Heart right ventricle (tissue), 16 donors: ENCODE results near the gene SULF2. TPM values are rescaled to one million over a fixed set of nuclear protein-coding genes. Genes with fewer than 3 reads are reported as not detected.
A peak's percentile ranks its signal among the peaks of the same experiment; 100 is the strongest.

Experiments
- ATAC-seq, 8 donors: fragments of 200-7000 bp; cut with Tn5 transposase; one replicate each; pipeline ENCODE4 v1.9.1; 2020; ENCODE audit warnings: mild to moderate bottlenecking in 8 of 8, moderate library complexity in 8 of 8, moderate number of reproducible peaks in 1 of 8
- DNase-seq, 2 donors: peaks; one replicate each; pipeline ENCODE4 v3.0.0-alpha.2; 2020
- H3K27ac ChIP-seq, 10 donors: fragments of 200-600 bp; sonication (generic) in 2 of 10; one replicate each; pipeline versions ENCODE4 v1.5.0 to v1.8.0; 2020 to 2022; ENCODE audit warnings: mild to moderate bottlenecking in 3 of 10
- H3K27me3 ChIP-seq, 7 donors: fragments of 200-600 bp; one replicate each; pipeline ENCODE4 v1.8.0; 2021 to 2022; ENCODE audit warnings: mild to moderate bottlenecking in 2 of 7
- H3K36me3 ChIP-seq, 9 donors: fragments of 200-600 bp; sonication (generic) in 1 of 9; one replicate each; pipeline versions ENCODE4 v1.5.0 to v1.8.0; 2020 to 2022; ENCODE audit warnings: mild to moderate bottlenecking in 2 of 9
- H3K4me1 ChIP-seq, 9 donors: fragments of 200-600 bp; sonication (generic) in 1 of 9; one replicate each; pipeline versions ENCODE4 v1.5.0 to v1.8.0; 2020 to 2022; ENCODE audit warnings: mild to moderate bottlenecking in 4 of 9
- H3K4me3 ChIP-seq, 10 donors: fragments of 200-600 bp; sonication (generic) in 2 of 10; one replicate each; pipeline versions ENCODE4 v1.5.0 to v1.8.0; 2020 to 2022; ENCODE audit warnings: mild to moderate bottlenecking in 7 of 10, moderate library complexity in 2 of 10
- H3K9me3 ChIP-seq, 11 donors: fragments of 200-600 bp in 10 of 11; sonication (generic) in 2 of 11; one replicate each; pipeline versions ENCODE4 v1.5.0 to v1.8.0; 2013 to 2022; ENCODE audit warnings: mild to moderate bottlenecking in 2 of 11, control low read depth in 1 of 11, moderate library complexity in 1 of 11
- CTCF ChIP-seq, 9 donors: fragments of 200-600 bp; sonication (generic) in 2 of 9; IDR thresholded peaks; one replicate each; pipeline versions ENCODE4 v1.5.0 to v1.8.0; 2021 to 2022; ENCODE audit warnings: antibody characterized with exemption in 9 of 9, mild to moderate bottlenecking in 5 of 9, moderate library complexity in 1 of 9
- WGBS, 2 donors: extraction: QIAGEN DNeasy Blood & Tissue Kit; methylation state at CpG; one replicate each; pipeline ENCODE4 v1.1.7; 2013; ENCODE audit warnings: inconsistent platforms in 1 of 2; 5-methylcytosine and 5-hydroxymethylcytosine counted together
- intact Hi-C, 10 donors: fragments of 100-400 bp; cut with DNase I; formaldehyde crosslinking; loops; one replicate each; pipeline versions ENCODE4 v1.11.1 to v1.14.2; 2022
- polyA plus RNA-seq, 2 donors: library from polyadenylated mRNA; stranded (reverse); fragments of 200-250 nt; gene quantifications; one replicate each; pipeline ENCODE4 v1.2.3, GENCODE V29; 2013
- total RNA-seq, 10 donors: library from RNA; stranded (reverse); fragmentation: NEBNext Ultra II Directional in 3 of 10; extraction: Animal tissue kit (Norgen Biotek cat#: 25700) in 3 of 10; gene quantifications; one replicate each; pipeline versions ENCODE4 v1.2.1 to v1.2.4, GENCODE V29; 2021 to 2023
- donor health status: Arrhythmogenic right ventricular cardiomyopathy.
- donor health status: ischemic (EF 13 %, LVEDD 7.1; RV severe dilation, severe dysfunction).
- donor health status: healthy with polysubstance abuse.
- donor health status: DM: no; HTN: yes; CAD: no.
- donor health status: DM: no; HTN: no; CAD: no.
- donor health status: ischemic (EF 25% LVEDD 6.9; RV normal size, moderate dysfunction).
- donor health status: ischemic (EF 25% LVEDD 5.7; RV mildly dilated, moderate dysfunction).
- donor health status: healthy.
- donor health status: DM: yes; HTN: yes; CAD: no.
- donor health status: Ischemic cardiomyopathy.
- donor health status: ischemic (EF 35%, LVEDD 5.7; RV mildly dilated, moderate dysfunction).
- donor health status: nonischemic (EF 11% LVEDD 7.7; RV severe dilation, severe dysfunction).
- donor health status: DM: yes; HTN: yes; CAD: no.
- donor health status: PGD.
- donor health status: ischemic (EF 29% LVEDD 5.4; RV normal size, mild dysfunction).
- donor health status: nonischemic (EF 23%, LVEDD 6.1; RV moderate dilation, normal function).

SULF2 gene
- total and polyA plus RNA-seq, 12 donors = 16.7 to 40.6 (median 26.4) TPM

DNA sequence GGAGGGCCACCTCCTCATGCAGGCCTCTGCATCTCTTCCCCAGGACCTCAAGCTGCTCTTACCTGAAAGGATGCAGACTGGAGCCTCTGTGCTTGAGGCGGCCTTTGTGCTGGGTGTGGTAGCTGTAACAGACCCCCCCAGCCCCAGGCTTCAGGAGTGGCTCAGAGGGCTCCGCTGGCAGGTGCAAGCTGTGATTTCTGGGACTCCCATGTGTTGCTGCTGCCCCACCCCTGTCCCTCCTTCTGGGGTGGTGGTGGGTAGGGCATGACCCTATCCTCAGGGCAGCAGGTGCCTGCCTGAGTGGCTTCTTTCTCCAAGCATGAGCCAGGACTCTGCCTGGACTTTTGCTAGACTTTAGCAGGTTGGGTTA lies 121.2 kb downstream of the SULF2 start:
- ATAC-seq (peak in 6 of 8 donors; percentile 2 to 14 (median 4)), DNase-seq (no peak)
- H3K27me3 ChIP-seq = no peaks in the 10 kb centered on the region
- TF ChIP-seq CTCF (IDR thresholded peaks at IDR 0.05) = peak in 3 of 9 donors; percentile 9 to 15 (median 14)
- H3K27ac ChIP-seq = no peak overlapping the region
- H3K9me3 ChIP-seq = no peaks in the 10 kb centered on the region
- 95 to 96% methylated on average over 2 of the region's 2 CpGs for WGBS, 2 donors
- no peak overlapping the region for H3K4me3 ChIP-seq
- H3K36me3 ChIP-seq = peaks cover 0 to 73% (median 0%) of the 10 kb centered on the region in 9 donors
- intact Hi-C loops = loop anchor here in 6 of 10 donors (2.0 to 5.0 kb wide), 3 partner anchors 118 to 958 kb away; no protein-coding TSS in a partner anchor
- H3K4me1 ChIP-seq = peaks cover 3 to 24% (median 10%) of the 10 kb centered on the region in 9 donors

GRCh38 chr20:47663354-47664067 lies 121.8 kb downstream of the SULF2 start:
- ATAC-seq (peak; percentile 75 to 92 (median 84)), DNase-seq (peak; percentile 76 to 79)
- no peaks in the 10 kb centered on the region for H3K9me3 ChIP-seq
- no peak overlapping the region for H3K27ac ChIP-seq
- no peaks in the 10 kb centered on the region for H3K27me3 ChIP-seq
- WGBS, 2 donors = 58 to 61% methylated on average over 20 of the region's 20 CpGs
- TF ChIP-seq CTCF (IDR thresholded peaks at IDR 0.05) = peak; percentile 96 to 99 (median 97)
- peaks cover 3 to 24% (median 10%) of the 10 kb centered on the region in 9 donors for H3K4me1 ChIP-seq
- H3K36me3 ChIP-seq = peaks cover 0 to 76% (median 0%) of the 10 kb centered on the region in 9 donors
- H3K4me3 ChIP-seq = no peak overlapping the region
- intact Hi-C loops = loop anchor here (1.0 to 5.0 kb wide), 4 partner anchors 119 to 959 kb away; no protein-coding TSS in a partner anchor

DNA sequence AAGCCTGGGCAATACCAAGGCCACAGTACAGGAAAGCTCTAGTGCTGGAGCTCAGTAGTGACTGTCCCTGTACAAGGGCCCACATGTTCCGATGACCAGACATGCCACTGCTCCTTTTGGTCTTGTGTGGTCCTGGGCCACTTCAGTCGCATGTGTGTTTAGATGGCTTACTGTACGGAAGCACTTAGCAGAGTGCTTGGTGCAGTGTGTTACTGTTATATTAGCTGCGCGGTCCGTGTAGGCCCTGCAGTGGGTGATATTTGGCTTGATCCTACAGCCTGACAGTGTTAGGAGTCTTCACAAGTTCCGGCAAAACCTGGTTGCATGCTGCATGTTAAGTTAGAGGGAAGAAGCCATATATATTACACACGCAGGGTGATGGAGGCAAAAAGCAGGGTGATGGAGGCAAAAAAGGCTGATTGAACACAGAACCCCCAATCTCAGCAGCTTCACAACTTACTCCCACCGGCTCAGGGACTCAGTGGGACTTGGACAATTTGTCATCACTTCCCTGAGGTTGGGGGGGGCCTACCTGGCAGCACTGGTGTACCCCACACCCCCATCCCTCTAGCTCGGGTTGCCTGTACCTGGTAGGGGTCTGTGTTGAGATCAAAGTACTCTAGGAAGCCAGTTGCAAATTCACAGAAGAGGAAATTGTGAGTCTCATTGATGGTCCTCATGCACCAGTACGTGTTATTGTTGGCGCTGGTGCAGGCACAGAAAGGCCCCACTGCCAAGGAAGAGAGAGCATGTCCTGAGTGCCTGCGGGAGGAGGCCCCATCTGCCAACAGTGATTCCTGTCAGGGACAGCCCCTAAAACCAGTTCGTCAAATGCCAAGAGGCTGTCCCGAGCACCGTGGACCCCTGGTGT lies 122.6 kb downstream of the SULF2 start:
- 88 to 90% methylated on average over 16 of the region's 16 CpGs for WGBS, 2 donors
- ATAC-seq (no peak), DNase-seq (no peak)
- intact Hi-C loops = loop anchor here in 9 of 10 donors (1.0 to 5.0 kb wide), 4 partner anchors 120 to 960 kb away; no protein-coding TSS in a partner anchor
- no peaks in the 10 kb centered on the region for H3K27me3 ChIP-seq
- H3K4me1 ChIP-seq = peaks cover 3 to 24% (median 10%) of the 10 kb centered on the region in 9 donors
- no peak for TF ChIP-seq CTCF (IDR thresholded peaks at IDR 0.05)
- peaks cover 0 to 82% (median 2%) of the 10 kb centered on the region in 9 donors for H3K36me3 ChIP-seq
- no peak overlapping the region for H3K4me3 ChIP-seq
- no peaks in the 10 kb centered on the region for H3K9me3 ChIP-seq
- no peak overlapping the region for H3K27ac ChIP-seq

- ATAC-seq = no peak
- Histone ChIP-seq H3K27ac (no peak overlapping the region), H3K36me3 (peaks cover 0 to 86% (median 4%) of the 10 kb centered on the region in 9 donors), H3K4me1 (peaks cover 3 to 23% (median 12%) of the 10 kb centered on the region in 9 donors), H3K27me3 (no peaks in the 10 kb centered on the region), H3K9me3 (no peaks in the 10 kb centered on the region), H3K4me3 (no peak overlapping the region)
- TF ChIP-seq CTCF (IDR thresholded peaks at IDR 0.05) = no peak
- DNase-seq = no peak
- intact Hi-C loops = loop anchor here in 6 of 10 donors (1.0 to 5.0 kb wide), 4 partner anchors 121 to 961 kb away; no protein-coding TSS in a partner anchor
- WGBS, 2 donors = 92 to 94% methylated on average over 7 of the region's 7 CpGs
These were observed 123.6 kb downstream of the SULF2 start for GRCh38 chr20:47661714-47662113.
